Parathyroid adenoma (tissue), 2 donors: ENCODE results near the gene ALK.

Experiments
- H2AFZ ChIP-seq: fragments of 300-600 bp; sonication (generic); one replicate; pipeline ENCODE4 v1.7.0; 2017; ENCODE audit warnings: antibody characterized with exemption, mild to moderate bottlenecking
- H3K27ac ChIP-seq: fragments of 300-600 bp; sonication (generic); one replicate; pipeline ENCODE4 v1.7.0; 2017
- H3K27me3 ChIP-seq: fragments of 300-600 bp; sonication (generic); one replicate; pipeline ENCODE4 v1.7.0; 2017; ENCODE audit warnings: low read length; ENCODE audit not compliant: control insufficient read depth, insufficient read depth
- H3K36me3 ChIP-seq: fragments of 300-600 bp; sonication (generic); one replicate; pipeline ENCODE4 v1.7.0; 2017; ENCODE audit warnings: low read length; ENCODE audit not compliant: control insufficient read depth, insufficient read depth
- H3K4me1 ChIP-seq: fragments of 300-600 bp; sonication (generic); one replicate; pipeline ENCODE4 v1.7.0; 2017; ENCODE audit warnings: control low read depth
- H3K4me2 ChIP-seq: fragments of 300-600 bp; sonication (generic); one replicate; pipeline ENCODE4 v1.7.0; 2017; ENCODE audit warnings: low read length
- H3K4me3 ChIP-seq: fragments of 300-600 bp; sonication (generic); one replicate; pipeline ENCODE4 v1.7.0; 2017; ENCODE audit warnings: low read depth, low read length
- H3K79me2 ChIP-seq: fragments of 300-600 bp; sonication (generic); one replicate; pipeline ENCODE4 v1.7.0; 2017; ENCODE audit warnings: control low read depth
- H3K9ac ChIP-seq: fragments of 300-600 bp; sonication (generic); one replicate; pipeline ENCODE4 v1.7.0; 2017; ENCODE audit warnings: mild to moderate bottlenecking
- H3K9me3 ChIP-seq: fragments of 300-600 bp; sonication (generic); one replicate; pipeline ENCODE4 v1.7.0; 2017; ENCODE audit warnings: low read length; ENCODE audit not compliant: control insufficient read depth
- TF ChIP-seq, protein P1 (sequence below): fragments of 300-600 bp; sonication (generic); IDR thresholded peaks from one replicate; pipeline ENCODE4 v1.7.0; 2017; ENCODE audit warnings: antibody characterized with exemption, mild to moderate bottlenecking
- donor health status: primary hyperparathyroidism.

Gene ALK

DNA sequence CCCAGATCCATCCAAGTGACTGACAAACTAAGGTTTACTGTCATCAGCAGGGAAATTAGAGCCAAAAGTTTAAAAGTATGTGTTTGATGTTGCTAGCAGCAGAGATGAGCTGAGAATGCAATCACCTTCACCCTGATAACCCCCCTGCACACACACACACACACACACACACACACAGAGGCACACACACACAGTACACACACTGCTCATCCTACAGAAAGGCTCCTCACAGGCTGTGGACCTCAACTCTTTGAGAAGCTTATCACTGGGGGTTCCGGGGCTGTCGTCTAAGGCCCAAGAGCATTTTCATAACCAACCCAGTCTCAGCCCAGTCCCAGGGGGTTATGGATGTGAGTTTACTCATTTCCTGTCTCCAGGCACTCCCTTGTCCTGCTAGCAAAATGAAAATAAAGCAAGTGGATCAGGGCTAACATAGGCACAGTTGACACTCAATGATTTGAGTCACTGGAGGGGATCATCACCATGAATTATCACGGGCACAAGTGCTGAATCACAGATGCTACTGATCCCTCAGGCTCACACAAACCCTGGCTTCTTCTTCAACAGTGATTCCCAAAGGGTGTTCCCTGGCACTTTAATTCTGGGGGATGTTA is 76.6 kb downstream of the ALK start:
- TF ChIP-seq, protein P1, sequence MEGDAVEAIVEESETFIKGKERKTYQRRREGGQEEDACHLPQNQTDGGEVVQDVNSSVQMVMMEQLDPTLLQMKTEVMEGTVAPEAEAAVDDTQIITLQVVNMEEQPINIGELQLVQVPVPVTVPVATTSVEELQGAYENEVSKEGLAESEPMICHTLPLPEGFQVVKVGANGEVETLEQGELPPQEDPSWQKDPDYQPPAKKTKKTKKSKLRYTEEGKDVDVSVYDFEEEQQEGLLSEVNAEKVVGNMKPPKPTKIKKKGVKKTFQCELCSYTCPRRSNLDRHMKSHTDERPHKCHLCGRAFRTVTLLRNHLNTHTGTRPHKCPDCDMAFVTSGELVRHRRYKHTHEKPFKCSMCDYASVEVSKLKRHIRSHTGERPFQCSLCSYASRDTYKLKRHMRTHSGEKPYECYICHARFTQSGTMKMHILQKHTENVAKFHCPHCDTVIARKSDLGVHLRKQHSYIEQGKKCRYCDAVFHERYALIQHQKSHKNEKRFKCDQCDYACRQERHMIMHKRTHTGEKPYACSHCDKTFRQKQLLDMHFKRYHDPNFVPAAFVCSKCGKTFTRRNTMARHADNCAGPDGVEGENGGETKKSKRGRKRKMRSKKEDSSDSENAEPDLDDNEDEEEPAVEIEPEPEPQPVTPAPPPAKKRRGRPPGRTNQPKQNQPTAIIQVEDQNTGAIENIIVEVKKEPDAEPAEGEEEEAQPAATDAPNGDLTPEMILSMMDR, result no peak
- Histone ChIP-seq H3K4me3 (no peak overlapping the region), H2AFZ (no peak overlapping the region), H3K4me1 (no peaks in the 10 kb centered on the region), H3K27me3 (no peaks in the 10 kb centered on the region), H3K79me2 (no peaks in the 10 kb centered on the region), H3K36me3 (no peaks in the 10 kb centered on the region), H3K9me3 (no peaks in the 10 kb centered on the region), H3K9ac (no peak overlapping the region), H3K27ac (no peak overlapping the region), H3K4me2 (no peak overlapping the region)

DNA sequence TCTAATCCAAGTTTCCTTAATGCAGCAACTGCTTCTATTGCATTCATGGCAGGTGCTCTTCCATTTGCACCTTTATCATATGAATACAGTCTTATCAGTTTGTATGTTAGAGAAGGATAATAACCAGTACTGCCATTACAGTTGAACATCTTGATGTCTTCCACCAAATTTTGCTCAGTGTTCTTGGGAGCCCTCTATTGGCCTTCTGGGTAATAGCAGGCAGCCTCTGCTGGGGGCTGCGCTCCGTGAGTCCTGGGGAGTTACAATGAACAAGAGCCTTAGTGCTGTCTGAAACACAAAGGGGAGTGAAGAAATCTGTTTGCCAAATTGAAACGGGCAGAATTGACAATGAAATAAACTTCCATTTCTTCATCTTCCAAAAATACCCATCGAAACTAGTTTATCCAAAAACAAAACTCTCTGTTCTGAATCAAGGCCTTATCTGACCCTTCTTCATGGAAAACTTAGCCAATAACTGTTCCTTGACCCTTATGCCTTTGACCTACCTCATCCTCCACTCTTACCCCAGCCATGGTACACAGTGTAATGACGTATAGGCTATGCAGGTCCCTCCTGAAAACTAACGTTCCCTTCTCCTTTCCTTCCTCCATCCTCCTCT is 79.9 kb downstream of the ALK start:
- Histone ChIP-seq H3K4me2 (no peak overlapping the region), H3K4me1 (no peaks in the 10 kb centered on the region), H3K27me3 (no peaks in the 10 kb centered on the region), H3K27ac (no peak overlapping the region), H3K79me2 (no peaks in the 10 kb centered on the region), H2AFZ (no peak overlapping the region), H3K9me3 (no peaks in the 10 kb centered on the region), H3K36me3 (no peaks in the 10 kb centered on the region), H3K4me3 (no peak overlapping the region), H3K9ac (no peak overlapping the region)
- TF ChIP-seq, protein P1, result peak; percentile 85

DNA sequence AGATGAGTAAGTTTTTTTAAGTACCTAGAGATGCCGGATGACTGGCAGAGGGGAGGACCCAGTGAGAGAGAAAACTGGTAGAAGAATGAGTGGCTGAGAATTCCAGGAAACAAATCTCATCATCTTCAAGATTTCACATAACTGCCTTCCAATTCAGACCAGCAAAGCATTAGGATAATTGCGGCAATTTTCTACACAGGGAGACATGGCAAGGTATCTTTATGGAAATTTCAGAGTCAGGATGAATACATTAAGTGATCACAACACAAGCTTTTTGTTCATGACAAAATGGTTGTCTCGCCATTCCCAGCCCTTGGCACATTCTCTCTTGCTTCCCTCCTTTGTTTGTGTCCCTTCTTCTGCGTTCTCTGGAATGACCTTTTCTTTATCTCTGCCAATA is 82.1 kb downstream of the ALK start:
- H3K27me3 ChIP-seq, result no peaks in the 10 kb centered on the region
- H3K9me3 ChIP-seq, result no peaks in the 10 kb centered on the region
- H3K4me2 ChIP-seq, result no peak overlapping the region
- no peak overlapping the region for H3K9ac ChIP-seq
- H3K79me2 ChIP-seq, result no peaks in the 10 kb centered on the region
- H3K4me3 ChIP-seq, result no peak overlapping the region
- no peak overlapping the region for H3K27ac ChIP-seq
- no peak overlapping the region for H2AFZ ChIP-seq
- TF ChIP-seq, protein P1, result no peak
- no peaks in the 10 kb centered on the region for H3K4me1 ChIP-seq
- no peaks in the 10 kb centered on the region for H3K36me3 ChIP-seq

DNA sequence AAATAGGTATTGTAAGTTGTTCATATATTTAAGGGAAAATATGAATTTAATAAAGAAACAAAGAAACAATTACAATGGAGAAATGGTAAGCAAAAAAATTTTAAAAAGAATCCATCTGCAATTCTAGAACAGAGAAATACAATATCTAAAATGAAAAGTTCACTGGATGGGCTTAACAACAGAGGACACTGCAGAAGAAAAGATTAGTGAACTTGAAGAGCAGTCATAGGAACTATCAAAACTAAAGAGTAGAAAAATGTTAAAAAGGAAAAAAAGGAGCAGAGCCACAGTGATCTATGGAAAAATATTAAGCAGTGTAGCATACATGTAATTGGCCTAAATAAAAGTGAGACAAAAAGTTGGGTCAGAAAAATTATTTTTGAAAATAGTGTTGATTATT is 83.5 kb downstream of the ALK start:
- H3K9me3 ChIP-seq, result no peaks in the 10 kb centered on the region
- H3K27me3 ChIP-seq, result no peaks in the 10 kb centered on the region
- no peaks in the 10 kb centered on the region for H3K36me3 ChIP-seq
- H3K27ac ChIP-seq, result no peak overlapping the region
- no peak overlapping the region for H3K4me3 ChIP-seq
- no peak overlapping the region for H3K9ac ChIP-seq
- H3K4me1 ChIP-seq, result no peaks in the 10 kb centered on the region
- H3K79me2 ChIP-seq, result no peaks in the 10 kb centered on the region
- H2AFZ ChIP-seq, result no peak overlapping the region
- TF ChIP-seq, protein P1, result no peak
- no peak overlapping the region for H3K4me2 ChIP-seq

DNA sequence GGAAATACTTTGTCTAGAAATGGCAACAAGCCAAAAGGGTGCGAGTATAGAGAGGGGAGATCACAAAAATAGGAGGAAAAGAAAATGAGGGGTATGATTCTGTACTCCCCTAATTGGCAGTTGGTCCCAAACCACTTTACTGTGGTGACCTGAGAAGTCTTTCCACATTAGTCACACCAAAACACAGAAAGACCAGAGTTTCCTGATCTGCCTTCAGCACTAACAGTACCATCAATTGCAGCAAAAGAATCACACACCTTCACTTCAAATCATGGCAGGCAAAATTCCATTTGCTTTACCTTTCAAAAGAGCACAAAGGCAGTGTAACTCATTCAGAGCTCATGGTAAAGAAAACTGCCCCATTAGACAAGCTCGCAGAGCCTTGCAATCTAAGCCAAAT is 86.8 kb downstream of the ALK start:
- H3K4me1 ChIP-seq, result no peaks in the 10 kb centered on the region
- TF ChIP-seq, protein P1, result no peak
- no peaks in the 10 kb centered on the region for H3K27me3 ChIP-seq
- H3K4me3 ChIP-seq, result no peak overlapping the region
- H2AFZ ChIP-seq, result no peak overlapping the region
- H3K4me2 ChIP-seq, result no peak overlapping the region
- no peaks in the 10 kb centered on the region for H3K36me3 ChIP-seq
- no peak overlapping the region for H3K9ac ChIP-seq
- H3K9me3 ChIP-seq, result no peaks in the 10 kb centered on the region
- no peaks in the 10 kb centered on the region for H3K79me2 ChIP-seq
- no peak overlapping the region for H3K27ac ChIP-seq
